CD4-positive, alpha-beta T cell treated with Interferon alpha-2 for 1 hour (primary cell): ENCODE results near the gene PROSER1.
"Not testable (repeated sequence)": the region's sequence is repeated elsewhere in the genome, so short reads cannot be mapped to it uniquely, and the experiment has no call there.

Source experiments
- DNase-seq, 2 donors: peaks; one replicate each; pipeline ENCODE4 v3.0.0-alpha.2; 2020 to 2022

PROSER1 gene

DNA sequence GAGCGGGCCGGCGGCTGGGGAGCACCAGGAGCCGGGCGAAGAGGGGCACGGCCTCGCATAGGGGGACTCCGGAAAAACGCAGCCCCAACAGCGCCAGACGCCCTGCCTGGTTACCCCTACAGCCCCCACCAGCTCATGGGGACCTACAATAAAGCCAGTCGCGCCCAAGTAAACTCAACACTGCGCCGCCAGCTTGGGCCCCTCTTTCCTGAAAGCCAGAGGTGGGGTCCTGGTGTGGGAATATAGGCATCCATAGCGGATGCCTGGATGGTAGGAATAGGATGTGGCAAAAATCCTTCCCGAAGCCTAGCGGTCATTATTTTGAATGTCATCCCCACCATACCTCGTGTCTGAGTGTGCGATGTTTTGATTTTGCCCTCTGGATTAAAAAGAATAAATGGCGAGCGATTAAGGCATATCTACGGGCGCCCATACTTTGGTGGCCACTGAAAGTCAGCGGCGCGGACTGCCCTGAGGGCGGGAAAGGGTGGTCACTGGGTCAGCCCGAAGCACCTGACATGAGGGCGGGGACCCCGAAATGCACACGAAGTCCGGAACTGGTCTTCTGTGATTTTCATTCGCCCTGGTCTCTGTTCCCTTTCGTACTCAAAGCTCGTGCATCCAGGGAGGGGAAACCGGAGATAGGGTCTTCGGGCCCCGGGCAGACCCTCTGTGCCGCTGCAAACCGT is at the start of gene PROSER1, which contains the start of gene NHLRC3:
PROSER1 (minus strand) TSS at position 210 of the 689 bp plus-strand sequence. CDS start 847 bp downstream, outside the sequence.
NHLRC3 (plus strand) TSS at position 577 of the 689 bp plus-strand sequence. CDS start 184 bp downstream, outside the sequence.
- peak; percentile 87 to 89 for DNase-seq

GRCh38 chr13:39086251-39086945 is 48.5 kb upstream of the PROSER1 start:
- DNase-seq = not testable (repeated sequence)

DNA sequence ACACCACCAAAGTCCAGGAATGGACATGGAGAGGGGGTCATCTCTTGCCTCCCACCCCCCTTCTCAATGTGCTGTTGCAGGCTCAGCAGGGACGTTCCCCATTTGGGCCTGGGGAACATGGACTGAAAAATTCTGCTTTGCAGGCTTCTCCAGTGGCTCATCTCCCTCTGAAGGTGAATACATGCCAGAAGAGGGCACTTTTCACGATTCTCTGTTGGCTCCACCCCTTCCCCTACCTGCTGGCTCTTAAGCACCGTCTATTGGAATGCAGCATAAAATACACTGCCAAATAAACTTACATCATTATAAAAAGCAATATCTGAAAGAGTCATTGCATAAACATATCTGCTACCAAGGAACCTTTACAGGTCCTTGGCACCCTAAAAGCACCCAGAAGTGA is 36.1 kb upstream of the PROSER1 start:
- no peak for DNase-seq

DNA sequence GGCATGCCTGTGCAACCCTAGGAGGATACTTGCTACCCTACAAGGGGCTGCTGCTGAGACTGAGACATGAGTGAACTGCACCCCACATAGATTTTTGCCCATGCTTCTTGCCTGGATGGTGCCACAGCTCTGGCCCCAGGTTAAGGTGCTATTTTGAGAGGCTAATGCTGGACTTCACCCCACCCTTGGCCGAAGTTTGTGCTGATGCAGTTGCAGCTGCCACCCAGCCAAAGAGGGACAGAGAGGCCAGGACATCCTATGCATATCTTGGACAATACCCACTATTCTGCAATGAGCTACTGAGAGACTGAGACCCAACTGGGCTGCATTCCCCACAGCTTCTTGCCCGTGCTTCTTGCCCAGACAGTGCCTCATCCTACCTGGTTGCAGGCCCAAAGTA is 35.0 kb upstream of the PROSER1 start:
- no peak for DNase-seq

DNA sequence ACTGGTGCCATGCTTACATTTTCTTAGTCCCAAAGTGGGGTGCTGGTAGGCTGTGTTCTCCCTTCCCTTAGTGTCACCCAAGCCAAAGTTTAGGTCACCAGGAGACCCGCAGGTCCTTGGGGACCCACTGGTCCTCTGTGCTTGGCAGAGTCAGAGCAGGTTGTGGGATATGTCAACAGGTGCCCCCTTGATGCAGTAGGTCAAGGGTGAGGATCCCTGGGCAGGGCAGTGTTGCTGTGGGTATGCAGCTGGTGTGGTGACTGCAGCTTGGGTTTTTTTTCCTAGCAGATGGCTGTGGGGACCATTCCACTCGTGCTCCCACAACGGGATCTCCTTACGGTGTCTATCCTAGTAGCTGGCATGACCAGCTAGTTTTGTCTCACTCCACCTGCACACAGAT is 24.1 kb upstream of the PROSER1 start:
- DNase-seq = no peak

- DNase-seq = no peak
Observed at GRCh38 chr13:39058040-39058439, 20.2 kb upstream of the PROSER1 start.

- no peak for DNase-seq
Observed at GRCh38 chr13:39056018-39056417, 18.1 kb upstream of the PROSER1 start.

DNA sequence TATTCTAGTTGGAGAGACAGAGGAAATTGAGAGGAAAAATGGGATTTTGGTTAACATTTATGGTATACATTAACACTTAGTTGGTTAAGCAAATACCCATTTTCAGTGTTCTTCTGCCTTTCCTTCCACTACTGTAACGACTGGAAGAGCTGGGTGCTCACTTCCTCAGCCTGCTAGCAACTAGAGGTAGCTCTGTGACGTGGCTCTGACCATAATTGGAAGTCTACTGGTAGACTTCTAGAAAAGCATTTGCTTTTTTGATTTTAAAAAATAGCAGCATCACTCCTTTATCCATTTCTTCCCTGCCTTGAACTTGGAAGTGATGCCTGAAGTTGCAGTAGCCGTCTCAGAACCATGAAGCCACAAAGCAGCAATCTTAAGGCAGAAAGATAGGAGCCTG is 16.2 kb upstream of the PROSER1 start:
- no peak for DNase-seq

- no peak for DNase-seq
Observed at GRCh38 chr13:39052944-39053343, 15.1 kb upstream of the PROSER1 start.

GRCh38 chr13:39051157-39051556 is 13.3 kb upstream of the PROSER1 start:
- peak in 1 of 2 donors; percentile 48 for DNase-seq

DNA sequence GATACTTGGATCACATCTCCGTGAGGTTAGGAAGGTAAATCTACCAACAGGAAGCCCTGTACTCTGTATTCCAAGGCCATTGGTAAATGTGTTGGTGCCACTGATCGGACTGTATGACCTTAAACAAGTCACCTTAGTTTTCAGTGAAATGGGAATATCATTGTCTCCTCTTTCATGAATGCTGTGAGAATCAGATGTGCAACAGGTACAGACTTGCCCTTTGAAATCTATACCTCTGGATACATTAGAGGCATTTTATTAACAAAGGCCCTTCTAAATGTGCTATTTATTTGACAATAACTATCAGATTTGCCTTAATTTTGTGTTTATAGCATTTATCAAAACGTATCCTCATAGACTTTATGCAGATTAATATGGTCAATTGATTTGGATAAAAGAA is 11.4 kb upstream of the PROSER1 start:
- DNase-seq = no peak

GRCh38 chr13:39048806-39049205 is 10.9 kb upstream of the PROSER1 start:
- no peak for DNase-seq

DNA sequence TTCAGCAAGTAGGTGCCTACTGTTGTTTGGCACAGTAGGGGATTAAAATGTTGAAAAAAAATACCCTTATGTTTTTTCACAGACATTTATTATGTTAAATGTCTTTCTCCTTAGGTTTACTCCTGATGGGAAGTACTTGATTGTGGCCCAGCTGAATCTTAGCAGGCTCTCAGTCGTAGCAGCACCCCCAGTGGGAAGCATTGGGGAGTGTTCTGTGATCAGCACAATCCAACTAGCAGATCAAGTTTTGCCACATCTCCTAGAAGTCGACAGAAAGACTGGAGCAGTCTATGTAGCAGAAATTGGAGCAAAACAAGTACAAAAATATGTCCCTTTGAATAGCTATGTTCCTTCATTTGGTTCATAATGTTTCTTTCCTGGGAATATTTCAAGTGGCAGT is 9.7 kb upstream of the PROSER1 start:
- DNase-seq = no peak

GRCh38 chr13:39044536-39044935 is 6.6 kb upstream of the PROSER1 start:
- no peak for DNase-seq

DNA sequence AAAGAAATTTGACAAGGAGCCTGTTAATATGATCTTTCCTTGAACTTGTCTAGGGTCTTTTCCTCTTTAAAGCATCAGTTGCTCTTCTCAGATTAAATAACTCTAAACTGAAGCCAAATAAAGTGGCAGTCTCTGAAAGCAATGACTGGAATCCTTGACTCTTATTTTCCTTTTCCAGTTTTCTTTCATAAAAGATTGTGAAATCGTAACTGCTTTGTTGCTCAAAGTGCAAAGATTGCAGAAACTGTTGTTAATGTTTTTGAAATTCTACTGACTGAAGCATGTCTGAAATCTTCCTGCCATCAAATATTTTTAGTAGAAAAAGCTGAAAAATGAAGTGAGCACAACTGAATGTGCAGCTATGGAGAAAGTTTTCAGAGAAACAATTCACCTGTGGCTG is 2.3 kb upstream of the PROSER1 start:
- DNase-seq = no peak

- DNase-seq = no peak
Observed at GRCh38 chr13:39039041-39039440, 1.2 kb upstream of the PROSER1 start.

DNA sequence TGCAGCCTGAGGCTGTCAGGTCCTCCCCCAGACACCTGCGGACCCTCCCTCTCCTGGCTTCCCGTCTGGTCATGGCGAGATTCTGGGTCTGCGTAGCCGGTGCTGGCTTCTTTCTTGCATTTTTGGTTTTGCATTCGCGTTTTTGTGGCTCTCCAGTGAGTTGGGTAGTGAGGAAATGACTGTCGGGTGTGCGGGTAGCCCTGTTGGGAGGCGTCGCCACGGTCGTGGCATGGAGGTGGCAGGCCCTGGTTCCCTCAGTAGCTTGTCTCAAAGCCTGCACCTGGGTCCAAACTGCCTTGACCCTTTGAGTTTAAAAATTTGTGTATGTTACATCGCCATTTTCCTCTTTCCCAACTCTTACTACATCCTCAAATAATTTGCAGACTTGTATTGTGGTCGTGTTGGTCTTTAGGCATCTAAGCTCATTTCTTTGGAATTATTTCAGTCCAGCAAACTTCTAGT is 711 bp upstream of the PROSER1 start:
- peak; percentile 37 to 60 for DNase-seq

DNA sequence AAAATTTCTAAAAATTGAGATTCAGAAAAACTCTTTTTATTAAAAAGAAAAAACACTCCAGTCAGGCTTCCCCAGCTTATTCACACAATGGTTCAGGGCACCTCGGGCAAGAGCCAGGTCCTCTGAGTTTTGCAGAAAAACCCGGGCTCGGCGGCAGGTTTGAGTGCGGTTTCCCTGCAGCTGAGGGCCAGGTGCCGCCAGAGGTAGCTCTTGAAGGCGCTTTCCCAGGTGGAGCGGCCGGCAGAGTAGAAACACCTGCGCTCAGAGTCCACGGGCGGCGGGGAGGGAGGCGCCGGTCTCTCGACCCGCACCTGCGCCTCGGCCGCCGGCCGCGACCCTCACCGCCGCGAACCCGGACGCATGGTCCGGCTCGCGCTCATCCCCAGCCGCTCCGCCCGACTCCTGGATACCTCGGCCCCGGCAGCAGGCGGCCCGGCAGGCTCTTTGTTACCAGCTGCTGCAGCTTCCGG is 444 bp downstream of the PROSER1 start:
- no peak for DNase-seq

GRCh38 chr13:39036212-39036611 is 1.7 kb downstream of the PROSER1 start:
- peak; percentile 3 to 34 for DNase-seq

DNA sequence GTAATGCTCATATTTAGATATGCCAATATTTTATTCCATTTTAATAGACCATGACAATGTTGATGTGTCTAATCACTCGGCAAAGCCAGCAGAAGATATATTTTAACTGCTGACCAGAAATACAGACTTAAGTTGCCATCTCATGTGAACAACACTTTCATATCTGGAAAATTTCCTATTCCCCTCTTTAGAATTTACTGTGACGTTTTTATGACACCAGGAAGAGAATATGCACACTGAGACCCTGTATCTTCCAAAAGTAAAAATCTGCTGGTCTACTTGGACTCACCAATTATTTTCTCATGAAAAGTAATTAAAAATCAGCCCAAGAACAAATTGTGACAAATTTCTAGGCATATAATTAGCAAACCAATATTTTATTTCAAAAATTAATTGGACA is 2.1 kb downstream of the PROSER1 start:
- no peak for DNase-seq

GRCh38 chr13:39035204-39035603 is 2.7 kb downstream of the PROSER1 start:
- no peak for DNase-seq

- DNase-seq = no peak
Observed at GRCh38 chr13:39034085-39034484, 3.8 kb downstream of the PROSER1 start.

DNA sequence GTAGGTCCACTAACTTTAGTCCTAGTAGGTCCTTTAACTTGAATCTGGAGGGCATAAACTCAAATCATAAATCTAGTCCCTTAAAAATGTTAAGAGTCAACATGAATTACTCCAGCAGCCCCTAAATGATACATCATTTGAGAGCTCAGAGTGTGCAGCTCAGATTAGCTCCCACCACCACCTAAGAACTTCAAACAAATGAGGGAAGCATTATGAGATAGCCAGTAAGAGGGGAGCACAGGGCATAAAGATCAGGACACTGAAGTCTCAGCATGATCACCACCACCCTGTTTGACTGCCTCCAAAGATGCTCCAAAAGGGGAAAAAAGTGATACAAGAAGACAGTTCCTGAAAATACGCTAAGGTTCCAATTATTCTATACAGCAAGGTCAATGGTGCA is 5.7 kb downstream of the PROSER1 start:
- no peak for DNase-seq

DNA sequence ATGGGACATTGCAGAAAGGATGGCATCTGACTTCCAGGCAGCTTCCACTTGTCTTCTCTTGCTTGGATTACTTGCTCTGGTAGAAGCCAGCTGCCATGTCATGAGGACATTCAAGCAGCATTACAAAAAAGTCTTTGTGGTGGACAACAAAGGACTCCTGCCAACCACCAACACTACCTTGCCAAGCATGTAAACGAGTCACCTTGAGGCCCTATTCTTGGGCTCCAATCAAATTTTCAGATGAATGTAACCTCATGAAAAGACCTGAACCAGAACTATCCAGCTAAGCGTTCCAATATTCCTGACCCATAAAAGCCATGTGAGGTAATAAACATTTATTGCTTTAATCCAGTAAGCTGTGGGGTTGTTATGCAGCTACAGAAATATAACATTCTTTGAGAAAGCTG is 12.5 kb downstream of the PROSER1 start:
- DNase-seq = no peak
